Measurements from ENCODE around the gene CXCL5. TPM values are rescaled to one million over a fixed set of nuclear protein-coding genes. Genes with fewer than 3 reads are reported as not detected.

Gene CXCL5
- total and polyA plus RNA-seq, 2 of the 4 experiments (the other 2 are of a cell fraction), result 0.14 TPM; not detected in 1

DNA sequence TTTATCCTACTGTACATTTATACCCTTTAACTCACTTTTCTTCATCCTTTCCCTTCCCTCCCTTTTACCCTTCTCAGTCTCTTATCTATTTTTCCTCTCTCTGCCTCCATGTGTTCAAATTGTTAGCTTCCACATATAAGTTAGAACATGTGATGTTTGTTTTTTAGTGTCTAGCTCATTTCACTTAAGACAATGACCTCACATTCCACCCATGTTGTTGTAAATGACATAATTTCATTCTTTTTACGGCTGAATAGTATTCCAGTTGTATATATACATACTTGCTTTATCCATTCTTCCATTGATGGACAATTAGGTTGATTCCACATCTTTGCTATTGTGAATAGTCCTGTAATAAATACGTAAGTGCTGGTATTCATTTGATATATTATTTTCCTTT is 47.3 kb upstream of the CXCL5 start:
- H2AK5ac ChIP-seq (ENCODE audit: low read depth, low read length), result no peak overlapping the region
- H3K4me3 ChIP-seq (ENCODE audit: insufficient read depth, low read depth, low read length), result no peak overlapping the region
- no peak overlapping the region for H3K18ac ChIP-seq (ENCODE audit: low read depth, low read length)
- no peak overlapping the region for H4K91ac ChIP-seq (ENCODE audit: insufficient read depth, low read depth, low read length)
- CTCF ChIA-PET, result no interaction called here
- H4K8ac ChIP-seq (ENCODE audit: low read depth in 2 of 2, low read length in 2 of 2), result no peak overlapping the region
- TF ChIP-seq FOS (IDR thresholded peaks at IDR 0.05; ENCODE audit: low read depth, low read length) (no peak), CEBPB (IDR thresholded peaks at IDR 0.05; ENCODE audit: low read depth, low read length) (no peak), MAZ (IDR thresholded peaks at IDR 0.05; ENCODE audit: borderline replicate concordance, low read depth, low read length) (no peak), POLR2A (IDR thresholded peaks at IDR 0.05; ENCODE audit: low read depth, low read length) (no peak), RCOR1 (IDR thresholded peaks at IDR 0.05; ENCODE audit: insufficient replicate concordance, low read length) (no peak), RAD21 (IDR thresholded peaks at IDR 0.05; ENCODE audit: low read length) (no peak), BHLHE40 (IDR thresholded peaks at IDR 0.05; ENCODE audit: low read depth, low read length) (no peak), MAFK (IDR thresholded peaks at IDR 0.05; ENCODE audit: low read depth, low read length) (no peak), NFE2L2 (IDR thresholded peaks at IDR 0.05; ENCODE audit: low read depth, low read length) (no peak), CHD1 (IDR thresholded peaks at IDR 0.05; ENCODE audit: low read depth, low read length) (no peak), RFX5 (IDR thresholded peaks at IDR 0.05; ENCODE audit: low read depth, low read length) (no peak), MXI1 (IDR thresholded peaks at IDR 0.05; ENCODE audit: borderline replicate concordance, low read depth, low read length) (no peak), SMC3 (IDR thresholded peaks at IDR 0.05; ENCODE audit: low read depth, low read length) (no peak)
- TF ChIP-seq, protein P1, sequence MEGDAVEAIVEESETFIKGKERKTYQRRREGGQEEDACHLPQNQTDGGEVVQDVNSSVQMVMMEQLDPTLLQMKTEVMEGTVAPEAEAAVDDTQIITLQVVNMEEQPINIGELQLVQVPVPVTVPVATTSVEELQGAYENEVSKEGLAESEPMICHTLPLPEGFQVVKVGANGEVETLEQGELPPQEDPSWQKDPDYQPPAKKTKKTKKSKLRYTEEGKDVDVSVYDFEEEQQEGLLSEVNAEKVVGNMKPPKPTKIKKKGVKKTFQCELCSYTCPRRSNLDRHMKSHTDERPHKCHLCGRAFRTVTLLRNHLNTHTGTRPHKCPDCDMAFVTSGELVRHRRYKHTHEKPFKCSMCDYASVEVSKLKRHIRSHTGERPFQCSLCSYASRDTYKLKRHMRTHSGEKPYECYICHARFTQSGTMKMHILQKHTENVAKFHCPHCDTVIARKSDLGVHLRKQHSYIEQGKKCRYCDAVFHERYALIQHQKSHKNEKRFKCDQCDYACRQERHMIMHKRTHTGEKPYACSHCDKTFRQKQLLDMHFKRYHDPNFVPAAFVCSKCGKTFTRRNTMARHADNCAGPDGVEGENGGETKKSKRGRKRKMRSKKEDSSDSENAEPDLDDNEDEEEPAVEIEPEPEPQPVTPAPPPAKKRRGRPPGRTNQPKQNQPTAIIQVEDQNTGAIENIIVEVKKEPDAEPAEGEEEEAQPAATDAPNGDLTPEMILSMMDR (conservative IDR thresholded peaks at IDR 0.05; ENCODE audit: low read depth, low read length), result no peak
- TF ChIP-seq, protein P2, sequence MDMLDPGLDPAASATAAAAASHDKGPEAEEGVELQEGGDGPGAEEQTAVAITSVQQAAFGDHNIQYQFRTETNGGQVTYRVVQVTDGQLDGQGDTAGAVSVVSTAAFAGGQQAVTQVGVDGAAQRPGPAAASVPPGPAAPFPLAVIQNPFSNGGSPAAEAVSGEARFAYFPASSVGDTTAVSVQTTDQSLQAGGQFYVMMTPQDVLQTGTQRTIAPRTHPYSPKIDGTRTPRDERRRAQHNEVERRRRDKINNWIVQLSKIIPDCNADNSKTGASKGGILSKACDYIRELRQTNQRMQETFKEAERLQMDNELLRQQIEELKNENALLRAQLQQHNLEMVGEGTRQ (IDR thresholded peaks at IDR 0.05; ENCODE audit: low read depth, low read length), result no peak
- TF ChIP-seq, protein P3, sequence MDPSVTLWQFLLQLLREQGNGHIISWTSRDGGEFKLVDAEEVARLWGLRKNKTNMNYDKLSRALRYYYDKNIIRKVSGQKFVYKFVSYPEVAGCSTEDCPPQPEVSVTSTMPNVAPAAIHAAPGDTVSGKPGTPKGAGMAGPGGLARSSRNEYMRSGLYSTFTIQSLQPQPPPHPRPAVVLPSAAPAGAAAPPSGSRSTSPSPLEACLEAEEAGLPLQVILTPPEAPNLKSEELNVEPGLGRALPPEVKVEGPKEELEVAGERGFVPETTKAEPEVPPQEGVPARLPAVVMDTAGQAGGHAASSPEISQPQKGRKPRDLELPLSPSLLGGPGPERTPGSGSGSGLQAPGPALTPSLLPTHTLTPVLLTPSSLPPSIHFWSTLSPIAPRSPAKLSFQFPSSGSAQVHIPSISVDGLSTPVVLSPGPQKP (IDR thresholded peaks at IDR 0.05; ENCODE audit: borderline replicate concordance, low read depth, low read length), result no peak
- no CpG with 5 or more reads among the region's 2 CpGs for WGBS, 2 experiments (ENCODE audit: extremely low coverage in 2 of 2, insufficient read length in 1 of 2)
- intact Hi-C loops (cut with micrococcal nuclease) (no loop called here), dilution Hi-C loops (cut with HindIII; ENCODE audit: low sequenced_read_pairs, unreplicated experiment) (no loop called here), in situ Hi-C loops (cut with MboI; ENCODE audit: low sequenced_read_pairs) (no loop called here)
- no peak overlapping the region for H2BK15ac ChIP-seq (ENCODE audit: low read depth, low read length)
- H2BK120ac ChIP-seq (ENCODE audit: low read depth, low read length), result no peak overlapping the region
- no peak for DNase-seq
- no peak overlapping the region for H3K27ac ChIP-seq (ENCODE audit: insufficient read depth, low read length)
- no peak overlapping the region for H3K56ac ChIP-seq (ENCODE audit: extremely low read depth, insufficient read depth, low read length)
- no peak overlapping the region for H3K14ac ChIP-seq (replicated peaks; ENCODE audit: low read depth, low read length)
- no peaks in the 10 kb centered on the region for H3K27me3 ChIP-seq (ENCODE audit: control insufficient read depth, insufficient read depth, low read length)
- peaks cover 2% of the 10 kb centered on the region; the same call in 1 of the 2 replicates for H3K9me3 ChIP-seq (ENCODE audit: control insufficient read depth, insufficient read depth, low read length)
- no peak overlapping the region for H3K9ac ChIP-seq (ENCODE audit: low read depth, low read length)
- H4K20me1 ChIP-seq (ENCODE audit: insufficient read depth, low read length), result no peaks in the 10 kb centered on the region
- H2AK9ac ChIP-seq (replicated peaks; ENCODE audit: low read depth, low read length, poor library complexity), result no peak overlapping the region
- H2BK5ac ChIP-seq (ENCODE audit: low read depth, low read length, poor library complexity, severe bottlenecking), result no peak overlapping the region
- H3K23ac ChIP-seq (ENCODE audit: low read depth, low read length), result no peak overlapping the region
- H3K9me1 ChIP-seq (ENCODE audit: insufficient read depth, low read length), result no peaks in the 10 kb centered on the region
- ATAC-seq (ENCODE audit: low read depth), result no peak
- H2AFZ ChIP-seq (replicated peaks; ENCODE audit: low read length, poor library complexity), result no peak overlapping the region
- no peak overlapping the region for H4K5ac ChIP-seq (ENCODE audit: low read depth, low read length)
- H3K4me1 ChIP-seq (ENCODE audit: control insufficient read depth, insufficient read depth, low read length), result no peaks in the 10 kb centered on the region; the same call in 1 of the 2 replicates
- no peak overlapping the region for H3K4ac ChIP-seq (ENCODE audit: low read depth, low read length)
- POLR2A ChIA-PET (ENCODE audit: unreplicated experiment), result no interaction called here
- H3K36me3 ChIP-seq (ENCODE audit: control insufficient read depth, insufficient read depth, low read length), result no peaks in the 10 kb centered on the region
- BruUV-seq (replicated peaks), result no TSS peak
- H2BK20ac ChIP-seq (ENCODE audit: low read depth, low read length), result no peak overlapping the region
- H3K79me1 ChIP-seq (ENCODE audit: low read depth in 1 of 2, low read length in 2 of 2), result no peaks in the 10 kb centered on the region
- H3K4me2 ChIP-seq (ENCODE audit: low read depth, low read length), result no peak overlapping the region
